C4-2B (cell line): ENCODE data around the gene CBLN4.

ENCODE experiments used
- H3K27ac ChIP-seq: fragments of 450-650 bp; 2 replicates; pipeline ENCODE4 v1.5.1; 2017
- CTCF ChIP-seq: fragments of 450-650 bp; conservative IDR thresholded peaks from 2 replicates; pipeline ENCODE4 v1.5.1; 2017; ENCODE audit warnings: mild to moderate bottlenecking
- ZFX ChIP-seq: fragments of 450-650 bp; IDR thresholded peaks from 2 replicates; pipeline ENCODE4 v1.6.1; 2017

CBLN4 gene

GRCh38 chr20:55947701-55948100, 57.6 kb downstream of the CBLN4 start:
- H3K27ac ChIP-seq: no peak overlapping the region
- no peak for TF ChIP-seq CTCF
- no peak for TF ChIP-seq ZFX
